Endothelial cell of umbilical vein (primary cell): ENCODE measurements around the gene ALPL. TPM values are rescaled to one million over a fixed set of nuclear protein-coding genes. Genes with fewer than 3 reads are reported as not detected.
A peak's percentile ranks its signal among the peaks of the same experiment; 100 is the strongest.

Source experiments
- BruUV-seq: library from RNA; stranded (reverse); fragments of 400-500 nt; replicated peaks from 2 replicates; lab custom pipeline; 2021; lab: Mats Ljungman, UMichigan
- CTCF ChIA-PET: fragments of 300-600, 350-600 bp; sonication (Branson Sonifier 250); formaldehyde crosslinking; loops from one replicate; lab custom pipeline; 2021; ENCODE audit warnings: antibody characterized with exemption, inconsistent platforms; lab: Charles Lee
- POLR2A ChIA-PET: fragments of 300-600, 350-600 bp; sonication (Branson Sonifier 250); formaldehyde crosslinking; loops from one replicate; lab custom pipeline; 2021; ENCODE audit warnings: antibody characterized with exemption, inconsistent platforms; lab: Charles Lee
- DNase-seq: peaks from one replicate; pipeline ENCODE4 v3.0.0-alpha.2; 2011; ENCODE audit warnings: low read depth, low spot score
- FAIRE-seq: peaks from 2 replicates; lab custom pipeline; 2011; peaks lifted over from hg19 to GRCh38; lab: Jason Lieb, UNC
- H2AFZ ChIP-seq: 2 replicates; pipeline ENCODE4 v1.6.0; 2012; ENCODE audit warnings: low read depth, low read length, control low read depth, inconsistent platforms
- H3K27ac ChIP-seq: 2 replicates; pipeline ENCODE4 v1.5.1; 2011; ENCODE audit warnings: low read depth, mild to moderate bottlenecking, control low read depth, low read length, moderate library complexity; ENCODE audit not compliant: insufficient read depth
- H3K27me3 ChIP-seq, 2 experiments: 2 replicates each; pipeline versions ENCODE4 v1.6.0 to v1.6.1; 2011; ENCODE audit warnings: low read length in 2 of 2, mixed read lengths in 1 of 2; ENCODE audit not compliant: control insufficient read depth in 2 of 2, insufficient read depth in 2 of 2
- H3K36me3 ChIP-seq, 2 experiments: 2 replicates in 1 of 2; 3 replicates in 1 of 2; pipeline ENCODE4 v1.5.1; 2011; ENCODE audit warnings: low read length in 2 of 2, mild to moderate bottlenecking in 1 of 2, moderate library complexity in 1 of 2; ENCODE audit not compliant: control insufficient read depth in 2 of 2, insufficient read depth in 2 of 2; ENCODE audit errors: extremely low read depth in 1 of 2
- H3K4me1 ChIP-seq: 3 replicates; pipeline ENCODE4 v1.5.1; 2011; ENCODE audit warnings: mild to moderate bottlenecking, low read length; ENCODE audit not compliant: control insufficient read depth, insufficient read depth; ENCODE audit errors: extremely low read depth
- H3K4me2 ChIP-seq: 2 replicates; pipeline ENCODE4 v1.6.1; 2011; ENCODE audit warnings: low read length, control low read depth, mixed read lengths; ENCODE audit not compliant: insufficient read depth
- H3K4me3 ChIP-seq, 3 experiments: fragments of 200-600 bp in 1 of 3; sonication (generic), shearing (Covaris generic) in 1 of 3; replicated peaks in 1 of 3; 2 replicates each; pipeline ENCODE4 v1.5.1; 2011 to 2016; ENCODE audit warnings: control low read depth in 3 of 3, low read length in 3 of 3, mild to moderate bottlenecking in 2 of 3, inconsistent platforms in 1 of 3, low read depth in 1 of 3, moderate library complexity in 1 of 3; ENCODE audit not compliant: insufficient read depth in 1 of 3
- H3K79me2 ChIP-seq: 2 replicates; pipeline ENCODE4 v1.6.0; 2012; ENCODE audit warnings: low read length, inconsistent platforms; ENCODE audit not compliant: control insufficient read depth, insufficient read depth
- H3K9ac ChIP-seq: replicated peaks from 2 replicates; pipeline ENCODE3; 2011; ENCODE audit warnings: low read length, control low read depth; ENCODE audit not compliant: insufficient read depth; ENCODE audit errors: extremely low read depth
- H3K9me1 ChIP-seq: replicated peaks from 3 replicates; pipeline ENCODE4 v1.6.0; 2011; ENCODE audit warnings: mild to moderate bottlenecking, low read length; ENCODE audit not compliant: control insufficient read depth, insufficient read depth; ENCODE audit errors: extremely low read depth
- H3K9me3 ChIP-seq: replicated peaks from 2 replicates; pipeline ENCODE4 v1.5.1; 2012; ENCODE audit warnings: low read length, inconsistent platforms; ENCODE audit not compliant: control insufficient read depth, insufficient read depth
- H4K20me1 ChIP-seq: replicated peaks from 2 replicates; pipeline ENCODE3; 2011; ENCODE audit warnings: mild to moderate bottlenecking, low read length; ENCODE audit not compliant: control insufficient read depth, insufficient read depth; ENCODE audit errors: extremely low read depth
- CTCF ChIP-seq, 2 donors: IDR thresholded peaks; 1 replicate in 1 of 2; 2 replicates in 1 of 2; pipeline ENCODE4 v1.5.1; 2011; ENCODE audit warnings: low read length in 2 of 2, mild to moderate bottlenecking in 2 of 2, moderate library complexity in 2 of 2, control low read depth in 1 of 2, inconsistent platforms in 1 of 2, low read depth in 1 of 2; ENCODE audit not compliant: insufficient read depth in 1 of 2; ENCODE audit errors: extremely low read depth in 1 of 2
- GATA2 ChIP-seq: IDR thresholded peaks from 2 replicates; pipeline ENCODE4 v1.7.0; 2011; ENCODE audit warnings: low read depth, mild to moderate bottlenecking, moderate library complexity, mixed read lengths, low read length; ENCODE audit not compliant: insufficient read length, insufficient read depth
- JUN ChIP-seq: IDR thresholded peaks from 2 replicates; pipeline ENCODE4 v1.6.1; 2011; ENCODE audit warnings: borderline replicate concordance, low read depth; ENCODE audit not compliant: insufficient read length, insufficient read depth
- MYC ChIP-seq: IDR thresholded peaks from one replicate; pipeline ENCODE4 v1.6.1; 2011; ENCODE audit warnings: mild to moderate bottlenecking, low read depth, low read length
- POLR2A ChIP-seq: IDR thresholded peaks from 2 replicates; pipeline ENCODE4 v1.6.1; 2012; ENCODE audit warnings: low read depth, mild to moderate bottlenecking, control low read depth, low read length
- POLR2AphosphoS5 ChIP-seq: IDR thresholded peaks from 2 replicates; pipeline ENCODE4 v1.6.1; 2012; ENCODE audit warnings: low read depth, mild to moderate bottlenecking, control low read depth, low read length, moderate library complexity; ENCODE audit not compliant: insufficient read depth
- dilution Hi-C: fragments of 300-500 bp; cut with MboI; formaldehyde crosslinking; loops from one replicate; pipeline ENCODE4 v1.15.0; 2019; ENCODE audit warnings: low sequenced_read_pairs; ENCODE audit not compliant: extremely low pct_ligation_motif_present
- intact Hi-C: fragments of 100-400 bp; cut with micrococcal nuclease; formaldehyde crosslinking; loops from one replicate; pipeline ENCODE4 v1.10.0; 2022
- polyA plus RNA-seq, 4 experiments: library from polyadenylated mRNA; depleted of rRNA in 3 of 4; stranded (reverse) in 3 of 4; unstranded in 1 of 4; fragments of >200 nt; gene quantifications; 2 replicates each; pipeline versions ENCODE4 v1.2.1 to v1.2.3, GENCODE V29; 2011 to 2012; ENCODE audit warnings: missing spikeins in 1 of 4
- total RNA-seq: library from RNA; stranded (reverse); gene quantifications from 2 replicates; pipeline ENCODE4 v1.2.3, GENCODE V29; 2021

ALPL gene
- total and polyA plus RNA-seq, 2 donors (not counting 3 experiments of a cell fraction or from before 2014, with no cell fraction given) = 0.38 to 0.92 TPM

GRCh38 chr1:21534674-21535378 lies 25.6 kb downstream of the ALPL start:
- POLR2A ChIA-PET = no interaction called here
- BruUV-seq = no TSS peak
- H3K9me1 ChIP-seq = no peaks in the 10 kb centered on the region
- no peak overlapping the region for H2AFZ ChIP-seq
- no peak overlapping the region for H3K4me2 ChIP-seq
- no peak overlapping the region for H3K27ac ChIP-seq
- H3K36me3 ChIP-seq = no peaks in the 10 kb centered on the region
- H3K9me3 ChIP-seq = no peaks in the 10 kb centered on the region
- H3K79me2 ChIP-seq = no peaks in the 10 kb centered on the region
- dilution Hi-C loops (no loop called here), intact Hi-C loops (no loop called here)
- H4K20me1 ChIP-seq = no peaks in the 10 kb centered on the region
- H3K4me3 ChIP-seq = no peak overlapping the region
- CTCF ChIA-PET = interaction anchor here (0.7 to 4.2 kb wide), 7 partner anchors 10 to 164 kb away, joined by 3 to 34 read pairs (median 6); partner anchors contain the start of gene ALPL
- FAIRE-seq (peak; percentile 50), DNase-seq (peak; percentile 34)
- no peak overlapping the region for H3K9ac ChIP-seq
- TF ChIP-seq POLR2AphosphoS5 (no peak), GATA2 (no peak), JUN (no peak), MYC (no peak), CTCF (IDR thresholded peaks at IDR 0.05; ENCODE audit: extremely low read depth in 1 of 2, insufficient read depth in 1 of 2, low read depth in 1 of 2, low read length in 2 of 2) (peak; percentile 35 to 46), POLR2A (no peak)
- peaks cover 29 to 34% of the 10 kb centered on the region in 2 experiments for H3K27me3 ChIP-seq
- H3K4me1 ChIP-seq = no peaks in the 10 kb centered on the region
